Neutrophil (primary cell): ENCODE measurements around the gene OST4.

Experiments used
- H3K27ac ChIP-seq: fragments of 200-600 bp; sonication (generic); 2 replicates; pipeline ENCODE4 v1.5.1; 2016; ENCODE audit warnings: mild to moderate bottlenecking, moderate library complexity
- H3K27me3 ChIP-seq: fragments of 200-600 bp; sonication (generic); 2 replicates; pipeline ENCODE4 v1.6.0; 2016; ENCODE audit warnings: mild to moderate bottlenecking
- H3K36me3 ChIP-seq: fragments of 200-600 bp; sonication (generic); 2 replicates; pipeline ENCODE4 v1.5.1; 2017
- H3K4me1 ChIP-seq, 2 experiments: fragments of 200-600 bp in 1 of 2; sonication (generic) in 1 of 2; 1 replicate in 1 of 2; 2 replicates in 1 of 2; pipeline versions ENCODE4 v1.5.1 to v1.6.1; 2013 to 2016; ENCODE audit warnings: low read depth in 1 of 2, low read length in 1 of 2, mild to moderate bottlenecking in 1 of 2, moderate library complexity in 1 of 2; ENCODE audit not compliant: control insufficient read depth in 1 of 2, insufficient read depth in 1 of 2
- H3K4me3 ChIP-seq, 2 experiments: fragments of 200-600 bp in 1 of 2; sonication (generic) in 1 of 2; 1 replicate in 1 of 2; 2 replicates in 1 of 2; pipeline ENCODE4 v1.5.1; 2013 to 2016; ENCODE audit warnings: low read depth in 1 of 2, low read length in 1 of 2, mild to moderate bottlenecking in 1 of 2, moderate library complexity in 1 of 2
- H3K9me3 ChIP-seq: fragments of 200-600 bp; sonication (generic); 2 replicates; pipeline ENCODE4 v1.5.1; 2016
- TF ChIP-seq, protein P1 (sequence below): fragments of 200-600 bp; sonication (generic); IDR thresholded peaks from 2 replicates; pipeline ENCODE4 v1.5.1; 2016; ENCODE audit warnings: antibody characterized with exemption

Gene OST4

GRCh38 chr2:27065128-27065527 lies 6.3 kb downstream of the OST4 start:
- Histone ChIP-seq H3K4me3 (no peak overlapping the region), H3K36me3 (peaks cover 60% of the 10 kb centered on the region), H3K9me3 (no peaks in the 10 kb centered on the region), H3K27me3 (no peaks in the 10 kb centered on the region), H3K27ac (no peak overlapping the region), H3K4me1 (peaks cover 3 to 7% of the 10 kb centered on the region in 2 experiments)
- TF ChIP-seq, protein P1, sequence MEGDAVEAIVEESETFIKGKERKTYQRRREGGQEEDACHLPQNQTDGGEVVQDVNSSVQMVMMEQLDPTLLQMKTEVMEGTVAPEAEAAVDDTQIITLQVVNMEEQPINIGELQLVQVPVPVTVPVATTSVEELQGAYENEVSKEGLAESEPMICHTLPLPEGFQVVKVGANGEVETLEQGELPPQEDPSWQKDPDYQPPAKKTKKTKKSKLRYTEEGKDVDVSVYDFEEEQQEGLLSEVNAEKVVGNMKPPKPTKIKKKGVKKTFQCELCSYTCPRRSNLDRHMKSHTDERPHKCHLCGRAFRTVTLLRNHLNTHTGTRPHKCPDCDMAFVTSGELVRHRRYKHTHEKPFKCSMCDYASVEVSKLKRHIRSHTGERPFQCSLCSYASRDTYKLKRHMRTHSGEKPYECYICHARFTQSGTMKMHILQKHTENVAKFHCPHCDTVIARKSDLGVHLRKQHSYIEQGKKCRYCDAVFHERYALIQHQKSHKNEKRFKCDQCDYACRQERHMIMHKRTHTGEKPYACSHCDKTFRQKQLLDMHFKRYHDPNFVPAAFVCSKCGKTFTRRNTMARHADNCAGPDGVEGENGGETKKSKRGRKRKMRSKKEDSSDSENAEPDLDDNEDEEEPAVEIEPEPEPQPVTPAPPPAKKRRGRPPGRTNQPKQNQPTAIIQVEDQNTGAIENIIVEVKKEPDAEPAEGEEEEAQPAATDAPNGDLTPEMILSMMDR = no peak

GRCh38 chr2:27060323-27060722 lies 11.1 kb downstream of the OST4 start:
- peaks cover 61% of the 10 kb centered on the region for H3K36me3 ChIP-seq
- TF ChIP-seq, protein P1 = no peak
- no peak overlapping the region for H3K27ac ChIP-seq
- H3K4me3 ChIP-seq = no peak overlapping the region
- no peaks in the 10 kb centered on the region for H3K9me3 ChIP-seq
- no peaks in the 10 kb centered on the region for H3K27me3 ChIP-seq
- no peaks in the 10 kb centered on the region for H3K4me1 ChIP-seq

- H3K27ac ChIP-seq = no peak overlapping the region
- TF ChIP-seq, protein P1 = no peak
- peaks cover 65% of the 10 kb centered on the region for H3K36me3 ChIP-seq
These were observed 12.2 kb downstream of the OST4 start for GRCh38 chr2:27059141-27059820.

GRCh38 chr2:27058210-27058609 lies 13.2 kb downstream of the OST4 start:
- Histone ChIP-seq H3K36me3 (peaks cover 69% of the 10 kb centered on the region), H3K27me3 (no peaks in the 10 kb centered on the region)
- TF ChIP-seq, protein P1 = no peak

More at GRCh38 chr2:27059141-27059820, 12.2 kb downstream of the OST4 start:
- H3K27me3 ChIP-seq = no peaks in the 10 kb centered on the region
- H3K4me1 ChIP-seq = no peaks in the 10 kb centered on the region
- no peaks in the 10 kb centered on the region for H3K9me3 ChIP-seq
- H3K4me3 ChIP-seq = no peak overlapping the region

DNA sequence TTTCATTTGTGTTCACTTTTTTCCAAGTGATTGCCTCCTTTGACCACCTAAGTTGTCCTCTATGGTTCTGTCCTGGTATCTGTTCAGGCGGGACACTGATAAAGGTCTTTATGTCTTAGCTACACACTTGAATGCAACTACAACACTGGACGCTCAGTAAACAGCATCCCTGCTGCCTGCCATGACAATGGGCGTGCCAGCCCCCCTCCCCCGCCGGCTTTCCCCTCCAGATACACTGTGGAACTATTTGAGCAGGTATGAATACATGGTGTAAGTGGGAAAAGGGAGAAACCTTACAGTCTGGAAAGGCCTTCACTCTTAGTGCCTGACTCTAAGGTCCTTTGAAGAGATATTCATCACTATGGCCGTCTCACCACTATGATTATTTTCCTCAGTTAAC lies 14.3 kb downstream of the OST4 start:
- Histone ChIP-seq H3K36me3 (peaks cover 59% of the 10 kb centered on the region), H3K9me3 (no peaks in the 10 kb centered on the region), H3K4me1 (peaks cover under 1 to 2% of the 10 kb centered on the region in 2 experiments), H3K27ac (no peak overlapping the region), H3K4me3 (no peak overlapping the region), H3K27me3 (no peaks in the 10 kb centered on the region)
- TF ChIP-seq, protein P1 = no peak

More at GRCh38 chr2:27058210-27058609, 13.2 kb downstream of the OST4 start:
- H3K27ac ChIP-seq = no peak overlapping the region
- H3K4me3 ChIP-seq = no peak overlapping the region
- no peaks in the 10 kb centered on the region for H3K9me3 ChIP-seq
- H3K4me1 ChIP-seq = no peaks in the 10 kb centered on the region
